GM08714 (cell line): ENCODE measurements around the gene WDHD1.
"Not testable (repeated sequence)": the region's sequence is repeated elsewhere in the genome, so short reads cannot be mapped to it uniquely, and the experiment has no call there.

Experiments used
- H3K4me3 ChIP-seq: fragments of 200-500 bp; sonication (Bioruptor generic); 2 replicates; pipeline ENCODE4 v1.5.1; 2014; ENCODE audit warnings: mild to moderate bottlenecking, low read length, inconsistent platforms
- ZNF274 ChIP-seq: IDR thresholded peaks from 2 replicates; pipeline ENCODE4 v1.6.1; 2012; ENCODE audit warnings: mild to moderate bottlenecking, low read depth, low read length

WDHD1 gene, protein sequence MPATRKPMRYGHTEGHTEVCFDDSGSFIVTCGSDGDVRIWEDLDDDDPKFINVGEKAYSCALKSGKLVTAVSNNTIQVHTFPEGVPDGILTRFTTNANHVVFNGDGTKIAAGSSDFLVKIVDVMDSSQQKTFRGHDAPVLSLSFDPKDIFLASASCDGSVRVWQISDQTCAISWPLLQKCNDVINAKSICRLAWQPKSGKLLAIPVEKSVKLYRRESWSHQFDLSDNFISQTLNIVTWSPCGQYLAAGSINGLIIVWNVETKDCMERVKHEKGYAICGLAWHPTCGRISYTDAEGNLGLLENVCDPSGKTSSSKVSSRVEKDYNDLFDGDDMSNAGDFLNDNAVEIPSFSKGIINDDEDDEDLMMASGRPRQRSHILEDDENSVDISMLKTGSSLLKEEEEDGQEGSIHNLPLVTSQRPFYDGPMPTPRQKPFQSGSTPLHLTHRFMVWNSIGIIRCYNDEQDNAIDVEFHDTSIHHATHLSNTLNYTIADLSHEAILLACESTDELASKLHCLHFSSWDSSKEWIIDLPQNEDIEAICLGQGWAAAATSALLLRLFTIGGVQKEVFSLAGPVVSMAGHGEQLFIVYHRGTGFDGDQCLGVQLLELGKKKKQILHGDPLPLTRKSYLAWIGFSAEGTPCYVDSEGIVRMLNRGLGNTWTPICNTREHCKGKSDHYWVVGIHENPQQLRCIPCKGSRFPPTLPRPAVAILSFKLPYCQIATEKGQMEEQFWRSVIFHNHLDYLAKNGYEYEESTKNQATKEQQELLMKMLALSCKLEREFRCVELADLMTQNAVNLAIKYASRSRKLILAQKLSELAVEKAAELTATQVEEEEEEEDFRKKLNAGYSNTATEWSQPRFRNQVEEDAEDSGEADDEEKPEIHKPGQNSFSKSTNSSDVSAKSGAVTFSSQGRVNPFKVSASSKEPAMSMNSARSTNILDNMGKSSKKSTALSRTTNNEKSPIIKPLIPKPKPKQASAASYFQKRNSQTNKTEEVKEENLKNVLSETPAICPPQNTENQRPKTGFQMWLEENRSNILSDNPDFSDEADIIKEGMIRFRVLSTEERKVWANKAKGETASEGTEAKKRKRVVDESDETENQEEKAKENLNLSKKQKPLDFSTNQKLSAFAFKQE

DNA sequence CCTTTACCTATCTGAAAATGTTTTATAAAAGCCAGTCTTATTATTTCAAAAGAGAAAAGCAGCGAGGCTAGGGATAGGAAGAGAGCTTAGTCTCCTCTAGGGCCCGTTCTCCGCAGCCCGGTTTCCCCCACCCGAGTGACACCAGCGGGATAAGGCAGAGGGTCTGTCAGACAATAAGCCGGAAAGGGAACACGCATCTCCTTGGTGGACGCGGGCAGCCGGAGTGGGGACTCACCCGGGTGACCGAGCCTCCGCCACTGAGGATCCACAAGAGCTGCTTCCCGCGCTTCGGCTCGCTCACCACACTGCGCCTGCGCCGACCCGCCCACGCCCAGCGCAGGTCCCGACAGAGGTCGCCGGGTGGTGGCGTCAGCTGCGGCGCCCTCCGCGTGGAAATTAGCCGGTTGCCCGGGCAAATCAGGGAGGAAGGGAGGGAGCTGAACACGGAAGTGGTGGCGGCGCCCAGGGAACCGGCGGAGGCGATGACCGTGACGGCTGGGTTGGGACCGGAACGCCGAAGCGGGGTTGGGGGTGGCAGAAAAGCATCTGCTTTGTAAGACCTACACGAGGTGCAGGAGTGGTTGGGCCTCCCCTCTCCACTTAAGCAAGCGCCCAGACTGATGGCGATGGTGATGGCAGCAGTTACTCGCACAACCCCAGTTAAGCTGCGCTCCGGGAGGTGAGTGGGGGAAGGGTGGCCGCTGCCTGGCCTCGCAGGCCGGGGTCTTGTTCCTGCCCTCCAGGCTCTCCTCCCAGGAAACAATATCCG, at the start of gene WDHD1, which contains the start of gene SOCS4:
Gene WDHD1, minus strand, starts transcription at position 307 of the 769 bp plus-strand sequence. CDS start 312 bp downstream, outside the sequence.
Gene SOCS4, plus strand, starts transcription at position 444 of the 769 bp plus-strand sequence. CDS start 15,806 bp downstream, outside the sequence.
- H3K4me3 ChIP-seq, result peak within 1 kb of the TSS; percentile 92
- no peak for TF ChIP-seq ZNF274

DNA sequence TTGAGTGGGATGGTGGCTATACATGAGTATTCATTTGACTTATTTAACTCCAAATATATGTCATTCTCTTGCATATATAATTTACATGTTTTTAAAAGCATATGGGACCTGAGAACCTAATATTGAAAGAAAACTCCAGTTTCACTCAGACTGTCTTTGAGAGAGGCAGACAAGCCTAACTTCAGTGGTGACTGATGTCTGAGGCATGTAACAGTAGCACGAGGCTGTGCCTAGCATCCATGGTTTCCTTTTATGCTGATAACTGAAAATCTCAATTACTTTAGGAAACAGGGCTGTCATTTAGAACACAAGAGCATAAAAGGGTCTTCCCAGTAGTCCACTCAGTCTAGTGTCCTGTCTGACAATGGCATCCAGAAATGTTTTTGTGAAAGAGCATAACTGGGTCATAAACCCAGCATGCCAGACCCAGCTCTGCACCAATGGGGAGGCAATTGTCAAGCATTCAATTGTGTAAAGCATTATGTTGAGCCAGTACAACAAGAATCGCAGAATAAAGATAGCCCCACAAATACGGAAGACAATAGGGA, 48.8 kb upstream of the WDHD1 start:
- no peak for TF ChIP-seq ZNF274
- no peak overlapping the region; the same call in 1 of the 2 replicates for H3K4me3 ChIP-seq

DNA sequence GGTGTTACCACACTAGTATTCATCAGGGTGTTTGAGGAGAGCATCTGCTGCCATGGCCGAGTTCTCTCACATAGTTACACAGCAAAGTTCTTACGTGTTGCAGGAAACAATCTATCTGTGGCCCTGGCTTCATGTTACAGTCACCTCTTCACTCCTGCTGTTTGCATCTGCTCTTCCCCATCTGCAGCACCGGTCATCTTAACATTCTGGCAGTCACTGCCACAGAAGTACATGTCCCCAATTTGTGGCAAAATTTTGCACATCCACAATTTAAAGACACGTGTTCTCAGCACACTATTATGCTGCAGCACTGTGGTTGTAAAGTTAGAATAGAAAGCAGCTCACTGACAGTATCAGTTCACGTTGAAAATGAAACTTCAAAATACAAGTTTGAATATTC, 47.8 kb upstream of the WDHD1 start:
- peak overlapping the region; percentile 26; the same call in 1 of the 2 replicates for H3K4me3 ChIP-seq
- no peak for TF ChIP-seq ZNF274

DNA sequence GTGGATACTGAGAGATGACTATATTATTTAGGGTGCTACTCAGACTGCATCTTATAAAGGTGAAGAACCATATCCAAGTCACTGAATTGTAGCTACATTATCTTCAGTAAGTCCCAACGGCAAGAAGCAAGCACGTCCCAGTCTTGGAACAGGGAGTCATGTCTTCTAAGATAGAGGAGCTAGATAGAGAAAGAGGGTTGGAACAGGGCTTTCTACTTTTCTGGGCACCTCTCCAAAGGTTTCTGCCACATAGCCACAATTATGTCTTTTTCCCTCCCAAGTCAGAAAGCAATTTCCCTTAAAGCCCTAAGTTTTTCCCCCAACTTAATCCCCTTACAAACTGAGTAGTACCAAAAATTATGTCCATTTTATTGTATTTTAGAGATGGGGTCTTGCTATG, 47.0 kb upstream of the WDHD1 start:
- no peak for TF ChIP-seq ZNF274

DNA sequence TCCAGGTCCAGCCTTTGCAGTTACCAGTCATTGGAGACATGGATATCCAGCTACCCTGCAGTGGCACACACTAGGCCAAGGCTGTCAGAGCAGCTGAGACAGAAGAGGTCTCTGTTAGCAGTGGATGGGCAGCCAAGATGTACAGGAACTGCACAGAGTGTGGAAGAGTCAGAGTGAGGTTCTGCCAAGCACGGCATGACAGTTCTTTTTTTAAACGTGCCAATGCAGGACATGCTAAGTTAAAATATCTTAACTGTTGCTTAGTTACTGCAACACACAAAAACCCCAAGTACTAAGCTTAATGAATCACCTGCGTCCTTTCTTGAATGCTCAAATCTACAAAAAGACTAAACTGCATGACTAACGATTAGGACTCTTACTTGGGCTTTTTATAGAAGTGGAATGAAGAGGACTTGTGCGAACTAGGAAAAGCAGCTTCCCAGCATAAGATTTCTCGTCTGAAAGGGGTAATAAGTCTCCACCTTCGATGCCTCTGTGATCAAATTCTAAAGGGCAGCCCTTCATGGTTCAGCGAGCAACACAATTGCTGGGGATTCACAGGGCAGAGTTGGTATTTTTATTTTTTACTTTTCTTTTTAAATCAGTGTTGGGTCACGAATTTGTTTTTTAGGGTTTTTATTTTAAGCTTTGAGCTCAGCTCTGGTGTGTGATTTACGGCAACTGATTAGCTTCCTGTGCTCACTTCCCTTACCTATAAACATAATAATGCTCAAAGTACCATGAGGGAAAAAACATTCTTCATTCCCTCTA, 45.2 kb upstream of the WDHD1 start:
- H3K4me3 ChIP-seq, result peak overlapping the region; percentile 47; the same call in 1 of the 2 replicates
- TF ChIP-seq ZNF274, result no peak

More for the DNA sequence above, 47.0 kb upstream of the WDHD1 start:
- H3K4me3 ChIP-seq, result no peak overlapping the region; the same call in 1 of the 2 replicates

DNA sequence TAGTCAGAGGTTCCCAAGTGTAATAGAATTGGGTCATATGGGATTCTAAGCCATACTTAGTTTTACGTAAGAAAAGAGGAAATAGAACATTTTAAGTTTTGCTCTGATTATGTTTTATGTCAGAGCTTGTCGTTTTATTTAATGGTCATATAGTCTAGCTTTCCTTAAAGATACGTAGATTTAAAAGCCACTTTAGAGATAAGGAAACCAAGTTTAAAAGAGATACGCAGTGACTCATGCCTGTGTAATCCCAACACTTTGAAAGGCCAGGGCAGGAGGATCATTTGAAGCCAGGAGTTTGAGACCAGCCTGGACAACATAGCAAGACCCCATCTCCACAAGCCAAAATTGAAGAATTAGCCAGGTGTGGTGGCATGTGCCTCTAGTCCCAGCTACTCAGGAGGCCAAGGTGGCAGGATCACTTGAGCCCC, 44.1 kb upstream of the WDHD1 start:
- TF ChIP-seq ZNF274, result no peak
- H3K4me3 ChIP-seq, result no peak overlapping the region

DNA sequence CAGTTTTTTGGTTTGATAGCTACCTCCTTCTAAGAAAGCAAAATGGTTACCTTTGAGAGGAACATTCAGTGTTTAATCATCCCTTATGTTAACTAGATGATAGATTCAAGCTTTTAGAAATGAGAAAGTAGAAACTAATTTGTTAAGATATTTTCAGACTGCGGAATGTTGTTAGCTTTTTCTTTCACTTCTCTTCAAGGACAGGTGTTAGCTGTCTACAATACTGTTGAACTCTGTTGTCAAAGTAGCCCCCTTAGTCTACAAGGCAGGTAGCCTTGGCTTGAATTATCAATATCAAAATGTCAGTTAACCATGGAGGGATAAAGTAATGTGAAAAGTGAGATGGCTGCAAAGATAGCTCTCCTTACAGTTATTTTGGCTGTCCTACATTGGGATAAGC, 39.3 kb upstream of the WDHD1 start:
- no peak overlapping the region for H3K4me3 ChIP-seq
- TF ChIP-seq ZNF274, result no peak

DNA sequence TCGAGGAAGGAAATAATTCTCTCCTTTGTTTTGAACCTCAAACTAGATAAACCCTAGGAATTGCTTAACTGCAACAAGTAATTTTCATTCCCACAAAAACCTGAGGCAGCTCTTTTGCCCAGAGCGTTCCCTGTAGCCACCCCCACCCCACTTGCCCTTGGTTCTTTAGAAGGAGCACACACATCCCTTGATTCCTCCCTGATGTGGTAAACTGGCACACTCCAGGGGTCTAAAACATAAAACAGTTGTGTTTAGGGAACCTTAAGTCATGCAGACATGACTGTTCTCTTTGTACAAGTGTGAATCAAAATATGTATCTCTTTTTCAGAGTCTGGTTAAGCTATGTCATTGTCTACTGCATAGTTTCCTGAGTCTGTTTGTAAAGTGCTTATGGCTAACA, 38.5 kb upstream of the WDHD1 start:
- H3K4me3 ChIP-seq, result no peak overlapping the region
- no peak for TF ChIP-seq ZNF274

DNA sequence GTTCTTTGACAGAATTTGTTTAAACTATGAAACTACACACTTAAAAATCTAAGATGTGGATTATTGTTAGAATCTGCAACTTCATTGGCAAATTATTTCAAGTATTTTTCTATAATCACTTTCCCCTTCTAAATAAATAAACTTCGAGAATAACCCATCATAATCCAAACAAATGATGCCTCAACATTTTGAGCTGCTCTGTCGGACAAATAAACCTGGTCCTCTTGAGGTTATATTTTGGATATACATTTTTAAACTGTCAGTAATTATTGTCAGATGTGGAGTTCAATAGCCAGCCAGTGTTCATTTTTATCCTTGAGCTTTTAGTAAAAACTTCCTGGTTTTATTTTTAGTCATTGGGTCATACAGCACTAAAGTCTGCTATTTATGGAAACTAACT, 38.0 kb upstream of the WDHD1 start:
- not testable (repeated sequence) for H3K4me3 ChIP-seq

DNA sequence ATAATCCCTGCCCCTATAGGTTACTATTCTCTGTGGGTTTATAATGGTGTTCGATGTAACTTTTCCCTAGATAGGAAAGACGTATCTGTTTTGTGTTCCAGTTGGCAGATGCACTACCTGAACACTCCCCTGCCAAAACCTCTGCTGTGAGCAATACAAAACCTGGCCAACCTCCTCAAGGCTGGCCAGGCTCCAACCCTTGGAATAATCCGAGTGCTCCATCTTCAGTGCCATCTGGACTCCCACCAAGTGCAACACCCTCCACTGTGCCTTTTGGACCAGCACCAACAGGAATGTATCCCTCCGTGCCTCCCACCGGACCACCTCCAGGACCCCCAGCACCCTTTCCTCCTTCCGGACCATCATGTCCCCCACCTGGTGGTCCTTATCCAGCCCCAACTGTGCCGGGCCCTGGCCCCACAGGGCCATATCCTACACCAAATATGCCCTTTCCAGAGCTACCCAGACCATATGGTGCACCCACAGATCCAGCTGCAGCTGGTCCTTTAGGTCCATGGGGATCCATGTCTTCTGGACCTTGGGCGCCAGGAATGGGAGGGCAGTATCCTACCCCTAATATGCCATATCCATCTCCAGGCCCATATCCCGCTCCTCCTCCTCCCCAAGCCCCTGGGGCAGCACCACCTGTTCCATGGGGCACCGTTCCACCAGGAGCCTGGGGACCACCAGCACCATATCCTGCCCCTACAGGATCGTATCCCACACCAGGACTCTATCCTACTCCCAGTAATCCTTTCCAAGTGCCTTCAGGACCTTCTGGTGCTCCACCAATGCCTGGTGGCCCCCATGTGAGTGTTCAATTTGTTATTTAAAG, 35.8 kb upstream of the WDHD1 start:
- no peak for TF ChIP-seq ZNF274
- H3K4me3 ChIP-seq, result no peak overlapping the region

DNA sequence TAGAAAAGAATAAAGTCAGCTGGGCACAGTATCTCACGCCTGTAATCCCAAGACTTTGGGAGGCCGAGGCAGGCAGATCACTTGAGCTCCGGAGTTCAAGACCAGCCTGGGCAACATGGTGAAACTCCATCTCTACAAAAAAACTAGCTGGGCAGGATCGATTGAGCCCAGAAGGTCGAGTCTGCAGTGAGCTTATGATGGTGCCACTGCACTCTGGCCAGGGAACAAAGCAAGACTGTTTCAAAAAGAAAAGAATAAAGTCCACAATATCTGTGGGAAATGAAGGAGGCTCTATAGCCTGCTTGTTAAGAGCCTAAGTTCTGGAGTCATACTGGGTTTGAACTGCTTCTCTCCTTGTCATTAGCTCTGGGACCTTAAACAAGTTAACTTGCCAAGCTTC, 32.4 kb upstream of the WDHD1 start:
- no peak for TF ChIP-seq ZNF274
- H3K4me3 ChIP-seq, result no peak overlapping the region

DNA sequence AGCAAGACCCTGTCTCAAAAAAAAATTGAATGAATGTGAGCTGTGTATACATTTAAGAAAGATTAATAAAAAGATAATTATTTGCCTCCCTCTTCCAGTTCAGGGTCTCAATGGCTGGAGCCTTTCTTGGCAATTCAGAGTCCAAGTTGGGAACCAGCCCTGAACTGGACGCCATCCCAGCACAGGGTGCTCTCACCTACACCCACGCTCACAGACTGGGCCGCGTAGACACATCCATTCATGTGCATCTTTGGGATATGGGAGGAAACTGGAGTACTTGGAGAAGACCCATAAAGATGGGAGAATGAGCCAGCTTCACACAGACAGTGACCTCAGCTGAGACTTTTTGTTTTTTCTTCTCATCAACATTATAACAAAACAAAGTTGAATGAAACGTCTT, 31.0 kb upstream of the WDHD1 start:
- no peak for TF ChIP-seq ZNF274
- H3K4me3 ChIP-seq, result no peak overlapping the region
